Stimulated activated CD4-positive, alpha-beta T cell treated with anti-CD3 and anti-CD28 coated beads, Interleukin-2, amount 100 ng/mL, for 4 hours (primary cell): ENCODE measurements around the gene SLC35F5.
"Not testable (repeated sequence)": the region's sequence is repeated elsewhere in the genome, so short reads cannot be mapped to it uniquely, and the experiment has no call there.

Experiments
- DNase-seq: peaks from one replicate; pipeline ENCODE4 v3.0.0-alpha.2; 2020; ENCODE audit warnings: low read depth

Gene SLC35F5, protein sequence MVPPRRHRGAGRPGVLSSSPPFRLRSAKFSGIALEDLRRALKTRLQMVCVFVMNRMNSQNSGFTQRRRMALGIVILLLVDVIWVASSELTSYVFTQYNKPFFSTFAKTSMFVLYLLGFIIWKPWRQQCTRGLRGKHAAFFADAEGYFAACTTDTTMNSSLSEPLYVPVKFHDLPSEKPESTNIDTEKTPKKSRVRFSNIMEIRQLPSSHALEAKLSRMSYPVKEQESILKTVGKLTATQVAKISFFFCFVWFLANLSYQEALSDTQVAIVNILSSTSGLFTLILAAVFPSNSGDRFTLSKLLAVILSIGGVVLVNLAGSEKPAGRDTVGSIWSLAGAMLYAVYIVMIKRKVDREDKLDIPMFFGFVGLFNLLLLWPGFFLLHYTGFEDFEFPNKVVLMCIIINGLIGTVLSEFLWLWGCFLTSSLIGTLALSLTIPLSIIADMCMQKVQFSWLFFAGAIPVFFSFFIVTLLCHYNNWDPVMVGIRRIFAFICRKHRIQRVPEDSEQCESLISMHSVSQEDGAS

DNA sequence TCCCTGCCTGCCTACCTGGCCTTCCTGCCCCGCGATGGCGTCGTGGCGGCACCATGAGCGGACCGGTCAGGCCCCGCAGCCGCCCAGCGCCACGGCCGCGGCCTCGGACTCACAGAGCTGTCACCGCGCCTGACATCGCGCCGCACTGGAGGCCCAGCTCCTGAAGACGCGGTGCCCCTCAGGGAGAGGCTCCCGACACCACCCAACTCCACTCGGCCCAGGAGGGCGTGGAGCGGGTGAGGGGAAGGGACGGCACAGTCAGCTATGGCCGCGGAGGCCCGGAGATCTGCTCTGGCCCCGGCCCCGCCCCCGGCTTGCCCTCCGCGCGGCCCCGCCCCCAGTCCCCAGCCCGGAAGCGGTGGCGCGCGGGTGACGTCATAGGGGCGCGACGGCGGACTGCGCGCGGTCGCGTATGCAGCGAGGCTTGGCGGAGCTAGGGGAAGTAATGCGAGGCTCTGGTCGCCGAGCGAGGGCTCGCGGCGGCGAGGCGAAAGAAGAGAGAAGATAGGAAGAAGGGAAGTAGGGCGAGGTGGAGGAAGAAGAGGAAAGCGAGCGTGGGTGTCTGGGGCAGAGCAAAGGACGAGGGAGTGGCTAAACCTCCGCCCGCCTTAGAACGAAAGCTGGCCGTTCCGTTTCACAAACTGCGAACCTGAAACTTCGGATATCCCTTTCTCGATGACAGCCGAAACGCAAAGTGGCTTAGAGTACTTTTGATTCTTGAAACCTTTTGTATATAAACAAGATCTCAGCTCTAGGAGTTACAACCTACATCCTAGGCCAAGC is at the start of gene SLC35F5:
Gene SLC35F5 (minus strand): TSS at position 288 of the 783 bp plus-strand sequence. CDS start 233 bp downstream, at position 55.
- DNase-seq: peak; percentile 88

DNA sequence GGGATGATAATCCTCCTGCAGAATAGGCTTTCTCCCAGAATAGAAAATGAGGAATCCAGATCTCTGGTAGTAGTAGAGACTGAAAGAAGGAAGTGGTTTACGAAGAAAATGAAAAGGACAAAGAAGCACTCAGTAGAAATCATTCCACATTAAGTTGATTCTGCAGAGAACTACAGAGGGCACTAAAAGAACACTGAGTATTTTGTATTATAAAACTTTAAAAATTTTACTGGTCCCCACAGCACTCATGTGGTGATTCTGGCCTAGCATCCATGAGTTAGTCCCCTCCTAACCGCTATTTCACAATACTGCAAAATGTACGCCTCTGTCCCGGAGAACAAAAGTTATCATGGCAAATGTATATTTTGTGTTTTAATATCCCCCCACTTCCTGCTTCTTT is 42.9 kb upstream of the SLC35F5 start:
- DNase-seq: no peak

- no peak for DNase-seq
Observed at GRCh38 chr2:113797237-113797636, 40.8 kb upstream of the SLC35F5 start.

GRCh38 chr2:113796592-113797175 is 40.2 kb upstream of the SLC35F5 start:
- no peak for DNase-seq

DNA sequence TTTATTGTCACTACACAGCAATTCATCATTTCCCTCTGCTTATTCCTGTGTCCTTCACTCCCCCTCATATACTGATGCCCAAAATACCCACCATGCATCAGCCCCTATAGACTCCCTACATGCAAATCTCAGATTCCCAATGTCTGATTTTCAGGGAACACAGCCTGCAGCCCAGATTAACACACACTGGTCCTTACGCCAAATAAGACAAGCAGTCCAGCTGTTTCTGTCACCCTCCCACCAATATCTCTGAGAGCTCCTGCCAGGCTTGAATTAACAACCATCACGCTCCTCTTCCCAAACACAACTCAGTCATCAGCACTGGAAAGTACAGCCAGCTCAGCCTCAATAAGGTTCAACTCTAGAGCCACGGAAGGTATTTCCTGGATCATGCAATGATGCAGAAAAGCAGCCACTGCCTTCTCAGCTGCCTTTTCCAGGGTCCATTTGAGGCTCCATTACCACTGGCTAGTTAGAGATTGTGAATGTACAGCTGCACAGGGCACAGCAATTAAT is 39.0 kb upstream of the SLC35F5 start:
- DNase-seq: no peak

DNA sequence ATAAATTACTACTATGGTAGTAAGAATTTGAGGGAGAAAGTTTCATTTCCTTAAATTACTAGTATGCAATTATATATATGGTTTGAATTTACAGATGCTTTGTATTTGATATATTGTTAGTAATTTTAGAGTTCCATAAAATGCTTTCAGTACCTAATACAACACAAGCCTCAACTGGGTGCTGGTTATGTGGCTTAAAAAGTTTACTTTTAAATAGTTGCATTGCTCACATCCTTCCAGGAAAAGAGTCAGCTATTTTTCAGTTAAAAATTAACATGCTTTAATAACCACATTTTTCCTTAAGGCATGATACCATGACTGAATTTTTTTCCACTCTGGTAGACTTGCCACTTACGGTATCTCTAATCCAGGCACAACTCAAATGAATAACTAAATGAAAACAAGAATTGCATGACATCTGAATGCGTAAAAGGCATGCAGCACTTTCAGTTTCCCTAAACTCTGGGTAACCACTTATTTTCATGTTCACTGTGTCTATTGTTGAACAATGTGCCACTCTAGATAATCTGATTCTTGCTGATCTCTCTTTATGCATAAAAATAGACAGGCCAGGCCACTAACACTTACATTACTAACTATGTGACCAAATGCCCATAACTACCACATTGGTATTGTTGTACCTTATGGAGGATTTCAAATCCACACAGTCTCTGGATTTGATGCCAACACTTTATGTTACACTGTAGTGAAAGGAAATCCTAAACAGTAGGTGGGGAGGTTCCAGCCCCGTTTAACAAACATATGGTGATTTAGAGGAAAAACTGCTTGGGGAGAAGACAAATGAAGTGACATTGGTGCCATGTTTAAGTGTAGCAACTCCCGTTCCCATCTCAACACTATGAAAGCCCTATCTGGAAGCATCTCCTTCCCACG is 35.5 kb upstream of the SLC35F5 start:
- DNase-seq: no peak

DNA sequence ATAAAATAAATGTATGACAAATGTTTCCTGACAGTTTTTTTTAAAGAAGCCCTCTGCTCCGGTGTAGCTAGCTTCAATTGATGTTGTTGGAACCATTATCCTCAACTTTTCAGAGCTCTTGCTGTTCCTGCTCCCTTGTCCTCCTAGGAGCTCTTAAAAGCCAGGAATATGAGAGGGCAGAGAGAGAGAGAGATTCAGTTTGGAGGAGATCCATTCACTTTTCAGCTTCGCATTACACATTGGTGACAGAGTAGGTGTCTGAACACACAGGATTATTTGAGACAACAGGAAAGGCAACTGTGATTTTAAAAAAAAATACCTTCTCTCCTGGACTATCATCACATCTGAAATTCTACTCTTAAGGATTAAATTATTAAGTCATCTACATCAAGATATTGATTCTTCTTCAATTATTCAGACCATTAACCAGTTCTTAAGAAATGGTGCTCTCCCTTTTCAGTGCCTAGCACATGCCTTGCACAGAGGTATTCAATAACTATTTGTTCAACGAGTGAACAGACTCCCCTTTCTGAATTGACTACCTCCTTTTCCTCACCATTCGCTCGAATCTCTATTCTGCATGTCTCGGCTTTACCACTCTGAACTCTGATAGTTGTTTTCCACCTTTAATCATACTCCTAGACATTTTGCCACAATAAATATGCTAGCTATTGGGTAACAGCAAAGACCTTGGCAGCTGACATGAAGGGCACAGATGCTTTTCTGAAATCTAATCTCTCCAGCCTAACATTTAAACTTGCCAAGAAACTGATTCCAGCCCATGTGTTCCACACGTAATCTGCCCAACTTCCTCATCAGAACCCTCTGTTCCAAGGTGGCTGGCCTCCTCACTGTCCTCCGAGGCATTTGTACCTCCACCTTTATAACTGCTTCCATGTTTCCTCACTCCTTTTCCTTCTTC is 28.6 kb upstream of the SLC35F5 start:
- DNase-seq: no peak

- DNase-seq: no peak
Observed at GRCh38 chr2:113780472-113780871, 24.0 kb upstream of the SLC35F5 start.

DNA sequence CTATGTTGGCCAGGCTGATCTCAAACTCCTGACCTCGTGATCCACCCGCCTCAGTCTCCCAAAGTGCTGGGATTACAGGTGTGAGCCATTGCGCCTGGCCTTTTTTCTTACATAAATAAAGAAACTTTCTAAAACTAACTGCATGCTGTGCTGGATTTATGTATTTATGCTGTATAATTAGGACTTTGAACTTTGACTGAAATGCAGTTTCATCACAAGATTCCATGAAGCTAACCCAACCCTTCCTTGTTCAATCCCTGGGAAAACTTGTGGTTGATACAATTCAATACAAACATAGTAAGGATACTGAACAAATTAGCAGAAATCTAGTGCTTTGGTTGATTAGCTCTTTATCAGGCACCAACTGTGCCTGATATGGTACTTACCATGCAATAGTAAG is 20.9 kb upstream of the SLC35F5 start:
- no peak for DNase-seq

GRCh38 chr2:113776949-113777348 is 20.5 kb upstream of the SLC35F5 start:
- DNase-seq: no peak

- not testable (repeated sequence) for DNase-seq
Observed at GRCh38 chr2:113774616-113775015, 18.2 kb upstream of the SLC35F5 start.

DNA sequence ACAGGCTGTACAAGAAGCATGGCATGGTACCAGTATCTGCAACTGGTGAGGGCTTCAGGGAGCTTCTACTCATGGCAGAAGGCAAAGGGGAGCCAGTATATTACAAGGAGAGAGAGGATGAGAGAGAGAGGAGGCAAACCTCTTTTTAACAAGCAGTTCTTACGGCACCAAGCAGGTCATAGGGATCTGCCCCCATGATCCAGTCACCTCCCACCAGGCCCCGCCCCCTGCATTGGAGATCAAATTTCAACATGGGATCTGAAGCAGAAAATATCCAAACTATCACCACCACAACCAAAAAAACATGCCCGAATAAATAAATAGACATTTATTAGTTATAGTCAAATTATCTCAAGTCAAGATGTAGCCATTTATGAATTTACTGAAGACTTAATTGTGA is 14.5 kb upstream of the SLC35F5 start:
- DNase-seq: no peak

DNA sequence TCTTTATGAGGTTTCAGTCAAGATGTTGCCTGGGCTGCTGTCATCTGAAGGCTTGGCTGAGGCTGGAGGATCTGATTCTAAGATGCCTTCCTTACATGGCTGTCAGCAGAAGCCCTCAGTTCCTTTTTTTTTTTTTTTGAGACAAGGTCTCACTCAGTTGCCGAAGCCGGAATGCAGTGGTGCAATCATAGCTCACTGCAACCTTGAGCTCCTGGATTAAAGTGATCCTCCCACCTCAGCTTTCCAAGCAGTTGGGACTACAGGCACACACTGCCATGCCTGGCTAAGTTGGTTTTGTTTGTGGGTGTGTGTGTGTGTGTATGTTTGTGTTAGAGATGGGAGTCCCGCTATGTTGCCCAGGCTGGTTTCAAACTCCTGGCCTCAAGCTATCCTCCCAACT is 13.1 kb upstream of the SLC35F5 start:
- DNase-seq: no peak

DNA sequence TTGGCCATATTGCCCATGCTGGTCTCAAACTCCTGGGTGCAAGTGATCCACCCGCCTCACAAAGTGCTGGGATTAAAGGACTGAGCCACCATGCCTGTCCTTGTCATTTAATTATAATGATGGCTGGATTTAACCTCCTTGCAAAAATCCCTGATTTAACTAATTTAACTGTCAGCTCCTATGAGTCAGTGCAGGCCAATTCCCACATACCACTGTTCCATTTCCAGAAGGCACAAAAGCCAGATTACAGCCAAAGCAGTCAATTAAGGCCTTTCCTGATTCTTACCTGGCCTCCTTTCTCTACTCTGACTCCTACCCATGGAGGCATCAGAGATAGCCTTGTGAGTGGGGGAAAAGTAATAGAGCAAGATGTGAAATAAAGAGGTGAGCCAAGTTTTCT is 12.3 kb upstream of the SLC35F5 start:
- no peak for DNase-seq

- no peak for DNase-seq
Observed at GRCh38 chr2:113767811-113768460, 11.5 kb upstream of the SLC35F5 start.

DNA sequence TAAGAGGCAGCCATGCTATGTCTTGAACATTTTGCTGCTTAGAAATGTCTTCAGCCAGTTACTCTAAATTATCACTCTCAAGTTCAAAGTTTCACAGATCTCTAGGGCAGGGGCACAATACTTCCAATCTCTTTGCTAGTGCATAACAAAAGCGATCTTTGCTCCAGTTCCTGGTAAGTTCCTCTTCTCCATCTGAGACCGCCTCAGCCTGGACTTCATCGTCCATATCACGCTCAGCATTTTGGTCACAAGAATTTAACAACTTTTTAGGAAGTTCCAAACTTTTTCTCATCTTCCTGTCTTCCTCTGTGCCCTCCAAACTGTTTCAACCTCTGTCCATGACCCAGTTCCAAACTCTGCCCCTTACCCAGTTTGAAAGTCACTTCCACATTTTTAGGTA is 8.8 kb upstream of the SLC35F5 start:
- DNase-seq: no peak

DNA sequence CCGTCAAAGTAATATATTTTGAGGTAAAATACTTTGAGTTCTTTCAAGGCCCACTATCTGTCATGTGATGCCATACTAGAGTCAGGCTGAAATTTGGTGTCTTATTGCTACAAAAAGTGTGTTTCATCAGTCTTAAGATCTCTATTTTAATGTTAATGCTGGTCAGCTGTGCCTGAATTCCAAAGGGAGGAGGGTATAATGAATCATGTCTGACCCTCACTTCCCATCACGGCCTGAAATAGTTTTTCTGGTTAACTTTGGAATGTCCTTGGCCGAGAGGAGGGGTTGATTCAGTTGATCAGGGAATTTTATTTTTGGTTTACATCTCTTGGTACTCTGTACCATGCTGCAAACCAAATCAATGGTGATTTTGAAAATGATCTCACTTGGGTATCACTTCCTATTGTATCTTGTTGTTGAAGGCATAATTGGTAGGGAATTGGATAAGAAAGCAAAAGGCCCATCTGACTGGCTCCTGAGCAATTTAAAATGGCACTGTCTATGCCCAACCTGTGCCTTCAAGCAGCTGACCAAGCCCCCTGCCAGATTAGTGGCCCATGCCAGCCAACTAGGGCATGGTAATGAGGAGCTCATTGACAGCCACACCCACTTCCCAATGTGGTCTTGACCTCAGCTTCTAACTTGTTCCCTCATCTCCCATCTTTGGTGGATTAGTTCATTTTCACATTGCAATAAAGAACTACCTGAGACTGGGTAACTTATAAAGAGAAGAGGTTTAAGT is 6.1 kb upstream of the SLC35F5 start:
- DNase-seq: no peak

DNA sequence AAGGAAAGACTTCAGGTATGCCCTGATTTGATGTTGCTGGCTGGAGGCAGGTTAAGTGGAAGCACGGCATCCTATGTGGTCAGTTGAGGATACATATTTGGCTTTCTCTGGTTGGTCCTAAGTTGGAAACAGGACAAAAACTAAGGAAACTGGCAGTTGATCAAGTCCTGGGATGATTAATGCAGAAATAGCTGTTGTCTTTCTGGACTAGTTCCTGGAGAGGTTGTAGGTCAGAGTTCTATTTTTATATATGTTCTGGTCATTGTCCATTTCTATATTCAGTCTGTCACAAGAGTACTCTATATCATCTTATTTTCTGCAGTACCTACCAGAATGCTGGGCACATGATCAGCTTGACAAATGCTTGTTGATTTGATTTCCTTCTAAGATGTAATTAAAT is 4.0 kb upstream of the SLC35F5 start:
- DNase-seq: no peak

GRCh38 chr2:113757138-113757657 is 756 bp upstream of the SLC35F5 start:
- DNase-seq: no peak
